ENCODE results near the gene GMCL1.

GMCL1 gene

DNA sequence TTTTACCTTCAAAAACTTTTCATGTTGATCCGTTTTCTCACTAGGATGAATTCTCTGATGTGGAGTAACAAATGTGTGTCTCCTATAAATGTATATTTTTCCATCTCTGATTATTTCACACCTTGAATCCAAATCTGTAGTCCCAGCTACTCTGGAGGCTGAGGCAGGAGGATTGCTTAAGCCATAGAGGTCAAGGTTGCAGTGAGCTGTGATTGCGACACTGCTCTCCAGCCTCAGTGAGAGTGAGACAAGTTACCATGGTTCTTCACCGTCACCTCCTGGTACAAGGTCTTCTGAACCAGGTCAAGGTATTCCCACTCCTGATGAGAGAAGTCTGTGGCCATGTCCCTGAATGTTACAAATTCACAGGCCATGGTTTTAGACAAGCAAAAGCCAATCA is 15.1 kb downstream of the GMCL1 start:
- Histone ChIP-seq H3K36me3 (ENCODE audit: control insufficient read depth in 5 of 5, insufficient read depth in 5 of 5, low read length in 5 of 5) (peaks cover 10 to 34% (median 17%) of the 10 kb centered on the region in 5 donors), H3K27me3 (ENCODE audit: control insufficient read depth in 5 of 5, insufficient read depth in 4 of 5, low read length in 5 of 5) (no peaks in the 10 kb centered on the region), H3K4me1 (ENCODE audit: control insufficient read depth in 5 of 5, insufficient read depth in 5 of 5, low read length in 5 of 5) (peaks cover 0 to 10% (median 0%) of the 10 kb centered on the region in 5 donors), H3K27ac (ENCODE audit: low read depth, low read length) (no peak overlapping the region), H3K9ac (ENCODE audit: low read length in 5 of 5) (no peak overlapping the region), H3K4me3 (ENCODE audit: low read depth in 1 of 5, low read length in 5 of 5) (no peak overlapping the region), H3K9me3 (ENCODE audit: control insufficient read depth in 5 of 5, low read length in 5 of 5) (no peaks in the 10 kb centered on the region)

DNA sequence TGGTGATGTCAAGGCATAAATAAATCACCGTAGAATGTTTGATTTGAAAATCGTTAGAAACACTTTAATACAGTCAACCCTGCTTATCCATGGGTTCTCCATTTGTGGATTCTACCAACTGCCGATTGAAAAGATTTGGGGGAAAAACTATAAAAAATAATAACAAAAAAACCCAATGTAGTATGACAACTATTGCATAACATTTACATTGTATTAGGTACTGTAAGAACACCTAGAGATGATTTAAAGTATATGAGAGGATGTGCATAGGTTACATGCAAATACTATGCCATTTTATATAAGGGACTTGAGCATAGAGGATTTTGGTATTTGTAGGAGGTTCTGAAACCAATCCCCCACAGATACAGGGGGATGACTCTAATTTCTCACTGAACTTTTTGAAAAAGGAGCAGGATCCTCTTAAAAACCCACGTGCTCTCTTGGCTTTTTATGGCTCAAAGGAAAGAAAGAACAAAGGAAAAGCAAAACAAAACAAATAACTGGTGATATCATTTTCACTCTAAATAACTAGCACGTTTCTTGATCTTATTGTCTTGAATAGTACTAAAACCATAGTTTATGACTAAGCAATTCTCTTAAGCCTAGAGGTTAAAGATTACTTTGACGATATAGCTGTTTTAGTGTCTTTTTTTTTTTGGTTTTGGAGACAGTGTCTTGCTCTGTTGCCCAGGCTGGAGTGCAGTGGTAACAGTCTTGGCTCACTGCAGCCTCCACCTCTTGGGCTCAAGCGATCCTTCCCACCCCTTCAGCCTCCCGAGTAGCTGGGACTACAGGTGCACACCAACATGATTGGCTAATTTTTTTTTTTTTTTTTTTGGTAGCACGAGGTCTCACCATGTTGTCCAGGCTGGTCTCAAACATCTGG is 17.0 kb downstream of the GMCL1 start:
- H3K9ac ChIP-seq (ENCODE audit: low read length in 5 of 5) = no peak overlapping the region
- no peak overlapping the region for H3K4me3 ChIP-seq (ENCODE audit: low read depth in 1 of 5, low read length in 5 of 5)
- H3K36me3 ChIP-seq (ENCODE audit: control insufficient read depth in 5 of 5, insufficient read depth in 5 of 5, low read length in 5 of 5) = peaks cover 16 to 41% (median 21%) of the 10 kb centered on the region in 5 donors
- H3K9me3 ChIP-seq (ENCODE audit: control insufficient read depth in 5 of 5, low read length in 5 of 5) = no peaks in the 10 kb centered on the region
- H3K27ac ChIP-seq (ENCODE audit: low read depth, low read length) = no peak overlapping the region
- peaks cover 0 to 10% (median 0%) of the 10 kb centered on the region in 5 donors for H3K4me1 ChIP-seq (ENCODE audit: control insufficient read depth in 5 of 5, insufficient read depth in 5 of 5, low read length in 5 of 5)
- no peaks in the 10 kb centered on the region for H3K27me3 ChIP-seq (ENCODE audit: control insufficient read depth in 5 of 5, insufficient read depth in 4 of 5, low read length in 5 of 5)

DNA sequence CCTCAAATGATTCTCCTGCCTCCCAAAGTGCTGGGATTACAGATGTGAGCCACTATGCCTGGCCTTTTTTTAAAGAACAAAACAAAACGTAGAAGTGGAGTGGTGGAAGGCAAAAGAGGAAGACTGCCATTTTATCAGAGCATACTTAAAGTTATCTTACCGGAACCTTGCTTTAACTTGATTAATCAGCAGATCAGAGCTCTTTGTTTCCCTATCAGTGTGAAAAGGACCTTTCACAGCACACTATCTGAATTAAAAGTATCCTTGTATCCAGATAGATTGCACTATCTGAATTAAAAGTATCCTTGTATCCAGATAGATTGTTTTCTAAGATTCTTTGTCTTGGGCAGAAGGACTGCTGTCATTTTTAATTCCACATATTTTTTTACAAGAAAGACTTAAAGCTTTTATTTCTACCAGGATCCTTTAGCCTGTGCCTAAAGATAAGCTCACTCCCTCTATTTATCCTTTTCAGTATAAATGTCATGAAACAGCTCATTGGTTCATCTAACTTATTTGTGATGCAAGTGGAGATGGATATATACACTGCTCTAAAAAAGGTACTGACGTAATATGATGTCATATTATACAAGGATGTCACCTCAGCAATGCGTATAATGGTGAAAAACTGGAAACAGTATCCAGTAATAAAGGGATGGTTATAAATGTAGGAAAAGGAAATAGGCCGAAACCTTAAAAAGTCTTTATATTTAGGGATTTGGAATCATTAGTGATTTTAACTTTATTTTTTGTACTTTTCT is 17.8 kb downstream of the GMCL1 start:
- Histone ChIP-seq H3K4me1 (ENCODE audit: control insufficient read depth in 5 of 5, insufficient read depth in 5 of 5, low read length in 5 of 5) (peaks cover 0 to 10% (median 0%) of the 10 kb centered on the region in 5 donors), H3K4me3 (ENCODE audit: low read depth in 1 of 5, low read length in 5 of 5) (no peak overlapping the region), H3K9me3 (ENCODE audit: control insufficient read depth in 5 of 5, low read length in 5 of 5) (no peaks in the 10 kb centered on the region), H3K36me3 (ENCODE audit: control insufficient read depth in 5 of 5, insufficient read depth in 5 of 5, low read length in 5 of 5) (peaks cover 12 to 45% (median 20%) of the 10 kb centered on the region in 5 donors), H3K27ac (ENCODE audit: low read depth, low read length) (peak overlapping the region; percentile 59), H3K9ac (ENCODE audit: low read length in 5 of 5) (no peak overlapping the region), H3K27me3 (ENCODE audit: control insufficient read depth in 5 of 5, insufficient read depth in 4 of 5, low read length in 5 of 5) (no peaks in the 10 kb centered on the region)

DNA sequence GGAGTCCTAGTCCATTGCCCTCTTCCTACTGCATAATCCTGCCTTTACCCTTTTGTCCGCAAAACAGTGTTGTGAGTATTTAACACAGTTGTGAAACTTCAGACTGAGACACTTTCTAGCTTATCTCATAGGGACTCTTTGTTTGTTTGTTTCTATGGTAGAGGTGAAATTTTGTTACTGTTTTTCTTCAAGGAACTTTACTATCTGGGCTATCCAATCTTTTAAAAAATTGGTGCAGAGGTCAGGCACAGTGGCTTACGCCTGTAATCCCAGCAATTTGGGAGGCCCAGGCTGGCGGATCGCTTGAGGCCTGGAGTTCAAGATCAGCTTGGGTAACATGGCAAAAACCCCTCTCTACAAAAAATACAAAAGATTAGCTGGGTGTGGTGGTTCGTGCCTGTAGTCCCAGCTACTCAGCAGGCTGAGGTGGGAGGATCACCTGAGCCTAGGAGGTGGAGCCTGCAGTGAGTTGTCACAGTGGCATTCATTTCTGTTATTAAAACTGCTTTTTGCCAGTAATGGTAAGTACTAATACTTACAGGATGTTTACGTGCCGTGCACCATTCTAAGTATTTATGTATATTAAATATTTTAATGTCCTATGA is 18.8 kb downstream of the GMCL1 start:
- no peak overlapping the region for H3K4me3 ChIP-seq (ENCODE audit: low read depth in 1 of 5, low read length in 5 of 5)
- peak overlapping the region; percentile 59 for H3K27ac ChIP-seq (ENCODE audit: low read depth, low read length)
- peaks cover 0 to 10% (median 0%) of the 10 kb centered on the region in 5 donors for H3K4me1 ChIP-seq (ENCODE audit: control insufficient read depth in 5 of 5, insufficient read depth in 5 of 5, low read length in 5 of 5)
- H3K36me3 ChIP-seq (ENCODE audit: control insufficient read depth in 5 of 5, insufficient read depth in 5 of 5, low read length in 5 of 5) = peaks cover 12 to 49% (median 23%) of the 10 kb centered on the region in 5 donors
- H3K9me3 ChIP-seq (ENCODE audit: control insufficient read depth in 5 of 5, low read length in 5 of 5) = no peaks in the 10 kb centered on the region
- H3K27me3 ChIP-seq (ENCODE audit: control insufficient read depth in 5 of 5, insufficient read depth in 4 of 5, low read length in 5 of 5) = no peaks in the 10 kb centered on the region
- peak overlapping the region in 3 of 5 donors; percentile 2 to 47 (median 42) for H3K9ac ChIP-seq (ENCODE audit: low read length in 5 of 5)

DNA sequence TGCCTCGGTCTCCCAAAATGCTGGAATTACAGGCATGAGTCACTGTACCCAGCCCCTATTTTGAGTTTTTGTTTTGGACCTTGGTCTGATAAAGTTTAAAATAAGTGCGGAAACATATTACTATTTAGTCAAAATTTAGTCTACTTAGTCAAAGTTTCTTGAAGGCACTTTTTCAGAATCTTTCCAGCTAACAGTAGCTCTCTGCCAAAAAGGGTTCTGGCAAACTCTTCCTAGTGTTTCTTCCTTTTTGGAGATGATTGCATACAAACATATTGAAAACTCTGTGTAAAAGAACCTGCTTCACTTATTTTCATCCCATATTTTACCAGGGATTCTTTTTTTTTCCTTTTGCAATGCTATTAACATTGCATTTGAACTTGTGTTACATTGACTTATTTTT is 28.8 kb downstream of the GMCL1 start:
- Histone ChIP-seq H3K4me1 (ENCODE audit: control insufficient read depth in 5 of 5, insufficient read depth in 5 of 5, low read length in 5 of 5) (no peaks in the 10 kb centered on the region), H3K36me3 (ENCODE audit: control insufficient read depth in 5 of 5, insufficient read depth in 5 of 5, low read length in 5 of 5) (peaks cover 0 to 7% (median 2%) of the 10 kb centered on the region in 5 donors), H3K27me3 (ENCODE audit: control insufficient read depth in 5 of 5, insufficient read depth in 4 of 5, low read length in 5 of 5) (no peaks in the 10 kb centered on the region), H3K4me3 (ENCODE audit: low read depth in 1 of 5, low read length in 5 of 5) (no peak overlapping the region), H3K9me3 (ENCODE audit: control insufficient read depth in 5 of 5, low read length in 5 of 5) (no peaks in the 10 kb centered on the region), H3K9ac (ENCODE audit: low read length in 5 of 5) (no peak overlapping the region), H3K27ac (ENCODE audit: low read depth, low read length) (no peak overlapping the region)

DNA sequence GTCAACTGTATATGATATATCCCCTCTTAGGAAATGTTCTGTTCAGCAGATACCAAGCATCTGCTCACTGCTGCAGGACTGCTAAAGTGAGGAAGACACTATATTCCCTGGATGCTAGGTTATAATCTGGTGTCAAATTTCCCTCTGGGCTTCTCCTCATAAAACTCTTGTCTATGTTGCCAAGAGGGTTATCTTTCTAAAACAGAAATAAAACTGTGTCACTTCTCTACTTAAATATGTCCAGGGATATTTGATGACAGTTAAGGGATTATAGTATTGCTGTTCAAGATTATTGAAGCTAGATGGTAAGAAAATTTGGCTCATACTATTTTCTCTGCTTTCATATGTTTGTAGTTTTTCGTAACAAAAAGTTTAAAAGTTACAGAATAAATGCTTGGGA is 33.8 kb downstream of the GMCL1 start:
- Histone ChIP-seq H3K27me3 (ENCODE audit: control insufficient read depth in 5 of 5, insufficient read depth in 4 of 5, low read length in 5 of 5) (no peaks in the 10 kb centered on the region), H3K4me1 (ENCODE audit: control insufficient read depth in 5 of 5, insufficient read depth in 5 of 5, low read length in 5 of 5) (no peaks in the 10 kb centered on the region), H3K4me3 (ENCODE audit: low read depth in 1 of 5, low read length in 5 of 5) (no peak overlapping the region), H3K9me3 (ENCODE audit: control insufficient read depth in 5 of 5, low read length in 5 of 5) (no peaks in the 10 kb centered on the region), H3K9ac (ENCODE audit: low read length in 5 of 5) (no peak overlapping the region), H3K36me3 (ENCODE audit: control insufficient read depth in 5 of 5, insufficient read depth in 5 of 5, low read length in 5 of 5) (peaks cover 17 to 32% (median 29%) of the 10 kb centered on the region in 5 donors), H3K27ac (ENCODE audit: low read depth, low read length) (no peak overlapping the region)

DNA sequence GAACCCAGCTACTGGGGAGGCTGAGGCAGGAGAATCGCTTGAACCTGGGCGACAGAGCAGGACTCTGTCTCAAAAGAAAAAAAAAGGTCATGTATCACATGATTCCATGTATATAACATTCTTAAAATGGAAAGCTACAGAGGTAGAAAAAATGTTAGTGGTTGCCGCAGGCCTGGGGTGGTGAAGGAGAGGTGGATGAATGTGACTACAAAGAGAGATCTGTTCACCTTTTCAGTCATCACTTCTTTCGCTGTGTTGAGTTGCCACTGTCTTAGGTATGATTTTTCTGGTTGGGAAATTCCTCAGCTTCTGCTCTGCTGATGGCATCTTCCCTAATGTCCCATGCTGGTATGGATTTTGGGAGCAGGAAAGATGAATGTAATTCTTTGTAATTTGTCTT is 59.0 kb downstream of the GMCL1 start:
- H3K4me1 ChIP-seq (ENCODE audit: control insufficient read depth in 5 of 5, insufficient read depth in 5 of 5, low read length in 5 of 5) = peaks cover 0 to 6% (median 3%) of the 10 kb centered on the region in 5 donors
- no peaks in the 10 kb centered on the region for H3K27me3 ChIP-seq (ENCODE audit: control insufficient read depth in 5 of 5, insufficient read depth in 4 of 5, low read length in 5 of 5)
- no peak overlapping the region for H3K27ac ChIP-seq (ENCODE audit: low read depth, low read length)
- H3K9ac ChIP-seq (ENCODE audit: low read length in 5 of 5) = no peak overlapping the region
- H3K4me3 ChIP-seq (ENCODE audit: low read depth in 1 of 5, low read length in 5 of 5) = no peak overlapping the region
- no peaks in the 10 kb centered on the region for H3K36me3 ChIP-seq (ENCODE audit: control insufficient read depth in 5 of 5, insufficient read depth in 5 of 5, low read length in 5 of 5)
- peaks cover 0 to 7% (median 3%) of the 10 kb centered on the region in 5 donors for H3K9me3 ChIP-seq (ENCODE audit: control insufficient read depth in 5 of 5, low read length in 5 of 5)

DNA sequence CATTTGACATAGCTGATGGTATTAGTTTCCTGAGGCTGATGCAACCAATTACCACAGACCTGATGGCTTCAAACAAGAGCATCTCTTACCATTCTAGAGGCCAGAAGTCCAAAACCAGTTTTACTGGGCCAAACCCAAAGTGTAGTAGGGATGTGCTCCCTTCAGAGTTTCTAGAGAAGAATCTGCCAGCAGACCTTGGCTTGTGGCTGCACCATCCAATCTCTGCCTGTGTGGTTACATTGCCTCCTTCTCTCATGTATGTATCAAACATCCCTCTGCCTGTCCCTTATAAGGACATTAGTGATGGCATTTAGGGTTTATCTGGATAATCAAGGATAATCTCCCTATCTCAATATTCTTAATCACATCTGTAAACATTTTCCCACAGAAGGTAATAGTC is 59.8 kb downstream of the GMCL1 start:
- H3K9ac ChIP-seq (ENCODE audit: low read length in 5 of 5) = no peak overlapping the region
- H3K4me3 ChIP-seq (ENCODE audit: low read depth in 1 of 5, low read length in 5 of 5) = no peak overlapping the region
- no peaks in the 10 kb centered on the region for H3K36me3 ChIP-seq (ENCODE audit: control insufficient read depth in 5 of 5, insufficient read depth in 5 of 5, low read length in 5 of 5)
- peaks cover 0 to 9% (median 5%) of the 10 kb centered on the region in 5 donors for H3K4me1 ChIP-seq (ENCODE audit: control insufficient read depth in 5 of 5, insufficient read depth in 5 of 5, low read length in 5 of 5)
- H3K27me3 ChIP-seq (ENCODE audit: control insufficient read depth in 5 of 5, insufficient read depth in 4 of 5, low read length in 5 of 5) = no peaks in the 10 kb centered on the region
- peaks cover 0 to 7% (median 3%) of the 10 kb centered on the region in 5 donors for H3K9me3 ChIP-seq (ENCODE audit: control insufficient read depth in 5 of 5, low read length in 5 of 5)
- no peak overlapping the region for H3K27ac ChIP-seq (ENCODE audit: low read depth, low read length)

DNA sequence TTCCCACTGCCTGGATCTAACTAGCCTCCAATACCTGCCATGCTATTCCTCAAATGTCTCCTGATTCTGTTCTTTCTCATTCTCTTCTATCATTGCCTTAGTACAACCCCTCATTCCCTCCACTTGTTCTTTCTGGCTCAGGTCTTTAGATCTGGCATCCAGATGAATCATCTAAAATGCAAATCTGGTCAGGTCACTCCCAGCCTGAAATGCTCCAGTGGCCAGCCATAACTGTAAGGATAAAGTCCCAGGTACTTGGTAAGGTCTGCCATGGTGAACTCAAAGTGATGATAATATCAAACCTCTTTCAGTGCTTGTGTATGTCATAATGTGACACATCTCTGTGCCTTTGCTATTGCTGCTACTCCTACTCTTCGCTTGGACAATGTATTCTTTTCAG is 61.4 kb downstream of the GMCL1 start:
- no peak overlapping the region for H3K4me3 ChIP-seq (ENCODE audit: low read depth in 1 of 5, low read length in 5 of 5)
- H3K4me1 ChIP-seq (ENCODE audit: control insufficient read depth in 5 of 5, insufficient read depth in 5 of 5, low read length in 5 of 5) = peaks cover 0 to 21% (median 15%) of the 10 kb centered on the region in 5 donors
- peaks cover 0 to 7% (median 3%) of the 10 kb centered on the region in 5 donors for H3K9me3 ChIP-seq (ENCODE audit: control insufficient read depth in 5 of 5, low read length in 5 of 5)
- peaks cover 0 to under 1% (median 0%) of the 10 kb centered on the region in 5 donors for H3K36me3 ChIP-seq (ENCODE audit: control insufficient read depth in 5 of 5, insufficient read depth in 5 of 5, low read length in 5 of 5)
- no peaks in the 10 kb centered on the region for H3K27me3 ChIP-seq (ENCODE audit: control insufficient read depth in 5 of 5, insufficient read depth in 4 of 5, low read length in 5 of 5)
- H3K9ac ChIP-seq (ENCODE audit: low read length in 5 of 5) = no peak overlapping the region
- H3K27ac ChIP-seq (ENCODE audit: low read depth, low read length) = no peak overlapping the region
